ENCODE measurements around the gene SGO2. TPM values are rescaled to one million over a fixed set of nuclear protein-coding genes. Genes with fewer than 3 reads are reported as not detected.

Gene SGO2
- total and polyA plus RNA-seq, 2 of the 13 experiments (the other 11 are each of a cell fraction or from before 2014, with no cell fraction given) = 5.1 to 16.2 TPM

GRCh38 chr2:200585730-200586643 is 60.0 kb downstream of the SGO2 start, which contains the start of gene AOX1 (continued):
- TF ChIP-seq HNRNPH1 (optimal IDR thresholded peaks at IDR 0.05; ENCODE audit: low read depth, low read length) (no peak), PHB2 (IDR thresholded peaks at IDR 0.05; ENCODE audit: partially characterized antibody) (no peak), ZNF138 (CRISPR knock-in tag; IDR thresholded peaks at IDR 0.05; ENCODE audit: low read depth) (peak; percentile 75; the same call in 1 of the 2 replicates), ZEB1 (IDR thresholded peaks at IDR 0.05; ENCODE audit: insufficient replicate concordance, low read depth) (no peak), CREM (IDR thresholded peaks at IDR 0.05) (no peak; the same call in 1 of the 2 replicates), CREM (CRISPR knock-in tag; IDR thresholded peaks at IDR 0.05) (no peak), ZNF33A (CRISPR knock-in tag; IDR thresholded peaks at IDR 0.05; ENCODE audit: borderline replicate concordance) (no peak), HMGA1 (CRISPR knock-in tag; conservative IDR thresholded peaks at IDR 0.05) (no peak), HNF4G (IDR thresholded peaks at IDR 0.05; ENCODE audit: borderline replicate concordance, low read depth, low read length) (peak; percentile 71; the same call in 1 of the 2 replicates), HNF4G (CRISPR knock-in tag; IDR thresholded peaks at IDR 0.05; ENCODE audit: borderline replicate concordance, low read depth) (no peak; the same call in 1 of the 2 replicates), GATAD2A (CRISPR knock-in tag; IDR thresholded peaks at IDR 0.05) (peak; percentile 89), ZFP36L2 (CRISPR knock-in tag; IDR thresholded peaks at IDR 0.05) (no peak), NFKB2 (CRISPR knock-in tag; IDR thresholded peaks at IDR 0.05; ENCODE audit: borderline replicate concordance) (peak; percentile 82; the same call in 1 of the 2 replicates), MEIS2 (CRISPR knock-in tag; IDR thresholded peaks at IDR 0.05) (0 out of 2 replicates have a peak, but pooled peaks have one; percentile 49), ELF3 (CRISPR knock-in tag; IDR thresholded peaks at IDR 0.05) (peak; percentile 45; the same call in 1 of the 2 replicates), DMTF1 (CRISPR knock-in tag; IDR thresholded peaks at IDR 0.05) (0 out of 2 replicates have a peak, but pooled peaks have one; percentile 10), CENPX (CRISPR knock-in tag; IDR thresholded peaks at IDR 0.05) (no peak)
- TF ChIP-seq, protein P1, sequence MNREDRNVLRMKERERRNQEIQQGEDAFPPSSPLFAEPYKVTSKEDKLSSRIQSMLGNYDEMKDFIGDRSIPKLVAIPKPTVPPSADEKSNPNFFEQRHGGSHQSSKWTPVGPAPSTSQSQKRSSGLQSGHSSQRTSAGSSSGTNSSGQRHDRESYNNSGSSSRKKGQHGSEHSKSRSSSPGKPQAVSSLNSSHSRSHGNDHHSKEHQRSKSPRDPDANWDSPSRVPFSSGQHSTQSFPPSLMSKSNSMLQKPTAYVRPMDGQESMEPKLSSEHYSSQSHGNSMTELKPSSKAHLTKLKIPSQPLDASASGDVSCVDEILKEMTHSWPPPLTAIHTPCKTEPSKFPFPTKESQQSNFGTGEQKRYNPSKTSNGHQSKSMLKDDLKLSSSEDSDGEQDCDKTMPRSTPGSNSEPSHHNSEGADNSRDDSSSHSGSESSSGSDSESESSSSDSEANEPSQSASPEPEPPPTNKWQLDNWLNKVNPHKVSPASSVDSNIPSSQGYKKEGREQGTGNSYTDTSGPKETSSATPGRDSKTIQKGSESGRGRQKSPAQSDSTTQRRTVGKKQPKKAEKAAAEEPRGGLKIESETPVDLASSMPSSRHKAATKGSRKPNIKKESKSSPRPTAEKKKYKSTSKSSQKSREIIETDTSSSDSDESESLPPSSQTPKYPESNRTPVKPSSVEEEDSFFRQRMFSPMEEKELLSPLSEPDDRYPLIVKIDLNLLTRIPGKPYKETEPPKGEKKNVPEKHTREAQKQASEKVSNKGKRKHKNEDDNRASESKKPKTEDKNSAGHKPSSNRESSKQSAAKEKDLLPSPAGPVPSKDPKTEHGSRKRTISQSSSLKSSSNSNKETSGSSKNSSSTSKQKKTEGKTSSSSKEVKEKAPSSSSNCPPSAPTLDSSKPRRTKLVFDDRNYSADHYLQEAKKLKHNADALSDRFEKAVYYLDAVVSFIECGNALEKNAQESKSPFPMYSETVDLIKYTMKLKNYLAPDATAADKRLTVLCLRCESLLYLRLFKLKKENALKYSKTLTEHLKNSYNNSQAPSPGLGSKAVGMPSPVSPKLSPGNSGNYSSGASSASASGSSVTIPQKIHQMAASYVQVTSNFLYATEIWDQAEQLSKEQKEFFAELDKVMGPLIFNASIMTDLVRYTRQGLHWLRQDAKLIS (CRISPR knock-in tag; IDR thresholded peaks at IDR 0.05) = no peak
- TF ChIP-seq, protein P2, sequence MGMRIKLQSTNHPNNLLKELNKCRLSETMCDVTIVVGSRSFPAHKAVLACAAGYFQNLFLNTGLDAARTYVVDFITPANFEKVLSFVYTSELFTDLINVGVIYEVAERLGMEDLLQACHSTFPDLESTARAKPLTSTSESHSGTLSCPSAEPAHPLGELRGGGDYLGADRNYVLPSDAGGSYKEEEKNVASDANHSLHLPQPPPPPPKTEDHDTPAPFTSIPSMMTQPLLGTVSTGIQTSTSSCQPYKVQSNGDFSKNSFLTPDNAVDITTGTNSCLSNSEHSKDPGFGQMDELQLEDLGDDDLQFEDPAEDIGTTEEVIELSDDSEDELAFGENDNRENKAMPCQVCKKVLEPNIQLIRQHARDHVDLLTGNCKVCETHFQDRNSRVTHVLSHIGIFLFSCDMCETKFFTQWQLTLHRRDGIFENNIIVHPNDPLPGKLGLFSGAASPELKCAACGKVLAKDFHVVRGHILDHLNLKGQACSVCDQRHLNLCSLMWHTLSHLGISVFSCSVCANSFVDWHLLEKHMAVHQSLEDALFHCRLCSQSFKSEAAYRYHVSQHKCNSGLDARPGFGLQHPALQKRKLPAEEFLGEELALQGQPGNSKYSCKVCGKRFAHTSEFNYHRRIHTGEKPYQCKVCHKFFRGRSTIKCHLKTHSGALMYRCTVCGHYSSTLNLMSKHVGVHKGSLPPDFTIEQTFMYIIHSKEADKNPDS (CRISPR knock-in tag; IDR thresholded peaks at IDR 0.05) = no peak
- TF ChIP-seq, protein P3, sequence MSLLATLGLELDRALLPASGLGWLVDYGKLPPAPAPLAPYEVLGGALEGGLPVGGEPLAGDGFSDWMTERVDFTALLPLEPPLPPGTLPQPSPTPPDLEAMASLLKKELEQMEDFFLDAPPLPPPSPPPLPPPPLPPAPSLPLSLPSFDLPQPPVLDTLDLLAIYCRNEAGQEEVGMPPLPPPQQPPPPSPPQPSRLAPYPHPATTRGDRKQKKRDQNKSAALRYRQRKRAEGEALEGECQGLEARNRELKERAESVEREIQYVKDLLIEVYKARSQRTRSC (CRISPR knock-in tag; IDR thresholded peaks at IDR 0.05; ENCODE audit: low read depth) = no peak

Measured in HepG2 (cell line).